ENCODE results near the gene NDC1. TPM values are rescaled to one million over a fixed set of nuclear protein-coding genes. Genes with fewer than 3 reads are reported as not detected.

NDC1 gene
- total RNA-seq, 2 donors from 2014 or later = 32.4 to 38.7 TPM

- Histone ChIP-seq H3K9me3 (ENCODE audit: control insufficient read depth, low read length) (no peaks in the 10 kb centered on the region), H3K36me3 (ENCODE audit: control insufficient read depth, insufficient read depth, low read length) (peaks cover 42% of the 10 kb centered on the region), H3K27ac (ENCODE audit: low read depth, low read length) (no peak overlapping the region), H3K4me1 (ENCODE audit: control insufficient read depth, insufficient read depth, low read length) (no peaks in the 10 kb centered on the region), H3K4me3 (ENCODE audit: low read length) (no peak overlapping the region), H3K9ac (ENCODE audit: extremely low read depth, low read length, poor library complexity, severe bottlenecking) (no peak overlapping the region), H3K27me3 (ENCODE audit: control insufficient read depth, insufficient read depth, low read length, poor library complexity, severe bottlenecking) (no peaks in the 10 kb centered on the region)
- Mint-ChIP-seq H3K4me3 (no peak overlapping the region), H3K27ac (no peak overlapping the region), H3K4me1 (no peaks in the 10 kb centered on the region), H3K9me3 (no peaks in the 10 kb centered on the region), H3K36me3 (ENCODE audit: low read depth) (peaks cover 40% of the 10 kb centered on the region), H3K27me3 (ENCODE audit: insufficient read depth) (no peaks in the 10 kb centered on the region)
- no peak for DNase-seq
- no peak for TF ChIP-seq CTCF (conservative IDR thresholded peaks at IDR 0.05)
- WGBS, 2 experiments (ENCODE audit: insufficient coverage in 1 of 2, insufficient read length in 1 of 2) = 87 to 92% methylated on average over 6 to 7 of the region's 7 CpGs
These were observed 24.4 kb upstream of the NDC1 start for GRCh38 chr1:53862507-53862906.

- H3K27ac ChIP-seq (ENCODE audit: low read depth, low read length) = no peak overlapping the region
- Mint-ChIP-seq H3K4me1 (no peaks in the 10 kb centered on the region), H3K9me3 (no peaks in the 10 kb centered on the region), H3K27ac (no peak overlapping the region), H3K36me3 (ENCODE audit: low read depth) (peaks cover 38% of the 10 kb centered on the region), H3K4me3 (no peak overlapping the region), H3K27me3 (ENCODE audit: insufficient read depth) (no peaks in the 10 kb centered on the region)
- peak; percentile 97 for TF ChIP-seq CTCF (conservative IDR thresholded peaks at IDR 0.05)
- H3K4me3 ChIP-seq (ENCODE audit: low read length) = no peak overlapping the region
- no peaks in the 10 kb centered on the region for H3K4me1 ChIP-seq (ENCODE audit: control insufficient read depth, insufficient read depth, low read length)
- peaks cover 46% of the 10 kb centered on the region for H3K36me3 ChIP-seq (ENCODE audit: control insufficient read depth, insufficient read depth, low read length)
- no peak overlapping the region for H3K9ac ChIP-seq (ENCODE audit: extremely low read depth, low read length, poor library complexity, severe bottlenecking)
- no peaks in the 10 kb centered on the region for H3K9me3 ChIP-seq (ENCODE audit: control insufficient read depth, low read length)
- no peaks in the 10 kb centered on the region for H3K27me3 ChIP-seq (ENCODE audit: control insufficient read depth, insufficient read depth, low read length, poor library complexity, severe bottlenecking)
- peak; percentile 76 for DNase-seq
These were observed 22.9 kb upstream of the NDC1 start for GRCh38 chr1:53860967-53861411.

DNA sequence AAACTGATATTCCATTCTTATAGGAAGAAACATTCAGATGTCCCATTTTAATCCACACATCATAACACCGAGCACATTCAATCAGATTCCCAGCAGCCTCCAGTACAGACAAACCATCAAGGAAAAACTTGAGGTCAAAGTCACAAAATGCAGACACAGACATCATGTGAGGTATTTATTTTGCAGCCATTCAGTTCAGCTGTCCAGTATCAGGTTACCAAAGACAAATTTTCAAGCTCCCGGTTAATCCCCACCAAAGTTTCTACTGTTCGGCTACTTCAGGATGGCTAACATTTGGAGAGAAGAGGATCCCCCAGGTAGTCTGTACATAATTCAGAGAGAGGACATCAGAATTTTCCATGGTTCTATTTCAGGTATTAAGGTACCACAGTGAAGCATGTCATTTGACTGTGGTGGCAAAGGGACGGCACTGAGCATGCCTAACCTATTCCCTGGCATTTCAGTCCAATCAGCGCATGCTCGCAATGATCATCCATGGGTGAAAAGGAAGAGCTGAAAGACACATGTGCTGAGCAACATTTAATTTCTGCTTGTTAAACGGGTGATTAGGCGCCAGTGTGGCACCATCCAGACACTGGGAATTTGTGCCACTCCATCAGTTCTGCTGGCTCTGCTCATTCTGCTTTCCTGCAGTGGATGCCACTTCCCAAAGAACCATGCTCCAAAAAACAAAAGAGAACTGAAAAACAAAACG is 13.6 kb upstream of the NDC1 start:
- Mint-ChIP-seq H3K27me3 (ENCODE audit: insufficient read depth) (no peaks in the 10 kb centered on the region), H3K9me3 (no peaks in the 10 kb centered on the region), H3K36me3 (ENCODE audit: low read depth) (peaks cover 51% of the 10 kb centered on the region), H3K4me3 (no peak overlapping the region), H3K4me1 (no peaks in the 10 kb centered on the region), H3K27ac (no peak overlapping the region)
- no peak overlapping the region for H3K27ac ChIP-seq (ENCODE audit: low read depth, low read length)
- H3K36me3 ChIP-seq (ENCODE audit: control insufficient read depth, insufficient read depth, low read length) = peaks cover 38% of the 10 kb centered on the region
- H3K4me3 ChIP-seq (ENCODE audit: low read length) = no peak overlapping the region
- 93 to 97% methylated on average over 7 to 9 of the region's 9 CpGs for WGBS, 2 experiments (ENCODE audit: insufficient coverage in 1 of 2, insufficient read length in 1 of 2)
- TF ChIP-seq CTCF (conservative IDR thresholded peaks at IDR 0.05) = no peak
- H3K27me3 ChIP-seq (ENCODE audit: control insufficient read depth, insufficient read depth, low read length, poor library complexity, severe bottlenecking) = no peaks in the 10 kb centered on the region
- DNase-seq = no peak
- H3K9me3 ChIP-seq (ENCODE audit: control insufficient read depth, low read length) = no peaks in the 10 kb centered on the region
- H3K4me1 ChIP-seq (ENCODE audit: control insufficient read depth, insufficient read depth, low read length) = no peaks in the 10 kb centered on the region
- H3K9ac ChIP-seq (ENCODE audit: extremely low read depth, low read length, poor library complexity, severe bottlenecking) = no peak overlapping the region

Data from endodermal cell (in vitro differentiated cells).